Neural progenitor cell (in vitro differentiated cells): ENCODE data around the gene ZP1.

Source experiments
- CTCF ChIP-seq: fragments of 200-600 bp; sonication (generic); IDR thresholded peaks from 2 replicates; pipeline ENCODE4 v1.5.1; 2017; ENCODE audit warnings: antibody characterized with exemption, mild to moderate bottlenecking
- EZH2phosphoT487 ChIP-seq: fragments of 200-600 bp; sonication (generic); IDR thresholded peaks from 2 replicates; pipeline ENCODE4 v1.6.1; 2017; ENCODE audit warnings: antibody characterized with exemption

GRCh38 chr11:60825790-60826189 lies 41.6 kb upstream of the ZP1 start:
- TF ChIP-seq CTCF = no peak
- TF ChIP-seq EZH2phosphoT487 = no peak
